Measurements from ENCODE around the gene NINL.

GRCh38 chr20:25586877-25587276 lies 1.5 kb upstream of the NINL start:
- TF ChIP-seq SUZ12 (IDR thresholded peaks at IDR 0.05; ENCODE audit: extremely low read depth, insufficient read depth, insufficient read length) (no peak), YY1 (IDR thresholded peaks at IDR 0.05; ENCODE audit: insufficient read depth, insufficient read length) (no peak)
